ENCODE data around the gene SPIN1. TPM values are rescaled to one million over a fixed set of nuclear protein-coding genes. Genes with fewer than 3 reads are reported as not detected.

The SPIN1 gene
- total and polyA plus RNA-seq, 2 experiments from 2014 or later = 49.0 to 158 TPM

- Histone ChIP-seq H3K4me3 (no peak overlapping the region), H3F3A (replicated peaks; ENCODE audit: low read depth) (no peaks in the 10 kb centered on the region), H3K79me2 (replicated peaks; ENCODE audit: insufficient read depth) (peaks cover 100% of the 10 kb centered on the region), H3K27me3 (ENCODE audit: insufficient read depth) (no peaks in the 10 kb centered on the region), H3K9me2 (ENCODE audit: insufficient read depth) (no peaks in the 10 kb centered on the region), H3K36me3 (ENCODE audit: insufficient read depth) (peaks cover 4% of the 10 kb centered on the region; the same call in 1 of the 2 replicates), H3K27ac (ENCODE audit: low read depth) (peak overlapping the region; percentile 29), H3K4me2 (0 out of 2 replicates have a peak overlapping the region, but pooled peaks have one; percentile 11), H4K20me1 (replicated peaks; ENCODE audit: insufficient read depth) (peaks cover 41% of the 10 kb centered on the region), H3K4me1 (ENCODE audit: insufficient read depth) (peaks cover 41% of the 10 kb centered on the region), H2AFZ (no peak overlapping the region)
- Mint-ChIP-seq H3K4me1 (peaks cover 25% of the 10 kb centered on the region), H3K36me3 (ENCODE audit: low read depth) (peaks cover 33% of the 10 kb centered on the region), H3K4me3 (no peak overlapping the region), H3K27ac (peak overlapping the region; percentile 81), H3K9me3 (peaks cover 14% of the 10 kb centered on the region; the same call in 2 of the 3 replicates), H3K27me3 (ENCODE audit: insufficient read depth, low read depth, poor library complexity) (peaks cover 3% of the 10 kb centered on the region)
- TF ChIP-seq JUNB (IDR thresholded peaks at IDR 0.05; ENCODE audit: unreplicated experiment) (no peak), ZNF462 (CRISPR knock-in tag; IDR thresholded peaks at IDR 0.05) (no peak), POLR2AphosphoS5 (IDR thresholded peaks at IDR 0.05; ENCODE audit: low read depth) (no peak), NANOG (IDR thresholded peaks at IDR 0.05; ENCODE audit: borderline replicate concordance) (no peak), ZNF331 (CRISPR knock-in tag; IDR thresholded peaks at IDR 0.05; ENCODE audit: low read depth) (no peak), REST (IDR thresholded peaks at IDR 0.05; ENCODE audit: unreplicated experiment) (no peak), EZH2phosphoT487 (IDR thresholded peaks at IDR 0.05; ENCODE audit: unreplicated experiment) (no peak), ZNF114 (CRISPR knock-in tag; IDR thresholded peaks at IDR 0.05) (no peak), EZH2 (IDR thresholded peaks at IDR 0.05; ENCODE audit: low read depth, unreplicated experiment) (no peak), STAT1 (IDR thresholded peaks at IDR 0.05; ENCODE audit: unreplicated experiment) (no peak)
- peak; percentile 16 for DNase-seq (ENCODE audit: low spot score)
- no peak for ATAC-seq
Measured at GRCh38 chr9:88425538-88425950, 37.3 kb downstream of the SPIN1 start.
